Measurements from ENCODE around the gene TLX1. TPM values are rescaled to one million over a fixed set of nuclear protein-coding genes. Genes with fewer than 3 reads are reported as not detected.

Gene TLX1
- total and polyA plus RNA-seq, 7 donors = 0.07 TPM; not detected in 6

DNA sequence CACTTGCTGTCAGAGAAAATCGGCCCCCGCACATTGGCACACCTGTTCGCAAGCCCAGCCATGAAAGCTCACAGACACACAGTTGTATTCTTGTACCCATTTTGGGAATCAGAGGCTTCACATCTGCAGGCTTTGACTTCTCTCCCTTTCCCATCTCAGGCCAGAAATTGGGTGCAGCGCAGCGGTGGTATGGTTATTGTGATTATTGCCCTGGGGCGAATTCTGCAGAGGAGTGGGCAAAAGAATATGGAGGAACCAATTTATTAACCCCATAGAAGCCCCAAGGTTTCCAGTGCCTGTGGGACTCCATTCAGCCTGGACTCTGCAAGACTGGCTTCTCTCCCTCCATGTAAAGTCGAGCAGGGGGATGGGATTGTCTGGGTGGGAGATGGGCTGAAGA, 14.0 kb downstream of the TLX1 start:
- Histone ChIP-seq H3K9me3 (peaks cover 0 to 8% (median 4%) of the 10 kb centered on the region in 4 donors), H3K4me1 (peaks cover 0 to 27% (median 16%) of the 10 kb centered on the region in 4 donors), H3K27ac (no peak overlapping the region), H3K4me3 (no peak overlapping the region), H3K36me3 (no peaks in the 10 kb centered on the region), H3K27me3 (peaks cover 54 to 99% (median 71%) of the 10 kb centered on the region in 3 donors)
- TF ChIP-seq, protein P1, sequence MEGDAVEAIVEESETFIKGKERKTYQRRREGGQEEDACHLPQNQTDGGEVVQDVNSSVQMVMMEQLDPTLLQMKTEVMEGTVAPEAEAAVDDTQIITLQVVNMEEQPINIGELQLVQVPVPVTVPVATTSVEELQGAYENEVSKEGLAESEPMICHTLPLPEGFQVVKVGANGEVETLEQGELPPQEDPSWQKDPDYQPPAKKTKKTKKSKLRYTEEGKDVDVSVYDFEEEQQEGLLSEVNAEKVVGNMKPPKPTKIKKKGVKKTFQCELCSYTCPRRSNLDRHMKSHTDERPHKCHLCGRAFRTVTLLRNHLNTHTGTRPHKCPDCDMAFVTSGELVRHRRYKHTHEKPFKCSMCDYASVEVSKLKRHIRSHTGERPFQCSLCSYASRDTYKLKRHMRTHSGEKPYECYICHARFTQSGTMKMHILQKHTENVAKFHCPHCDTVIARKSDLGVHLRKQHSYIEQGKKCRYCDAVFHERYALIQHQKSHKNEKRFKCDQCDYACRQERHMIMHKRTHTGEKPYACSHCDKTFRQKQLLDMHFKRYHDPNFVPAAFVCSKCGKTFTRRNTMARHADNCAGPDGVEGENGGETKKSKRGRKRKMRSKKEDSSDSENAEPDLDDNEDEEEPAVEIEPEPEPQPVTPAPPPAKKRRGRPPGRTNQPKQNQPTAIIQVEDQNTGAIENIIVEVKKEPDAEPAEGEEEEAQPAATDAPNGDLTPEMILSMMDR (IDR thresholded peaks at IDR 0.05) = no peak
- TF ChIP-seq POLR2A (IDR thresholded peaks at IDR 0.05) (no peak), POLR2AphosphoS5 (IDR thresholded peaks at IDR 0.05) (no peak), EP300 (IDR thresholded peaks at IDR 0.05) (no peak)
- 54 to 59% methylated on average over 7 of the region's 7 CpGs for WGBS, 2 donors
- DNase-seq = no peak
- intact Hi-C loops (cut with DNase I) = no loop called here

DNA sequence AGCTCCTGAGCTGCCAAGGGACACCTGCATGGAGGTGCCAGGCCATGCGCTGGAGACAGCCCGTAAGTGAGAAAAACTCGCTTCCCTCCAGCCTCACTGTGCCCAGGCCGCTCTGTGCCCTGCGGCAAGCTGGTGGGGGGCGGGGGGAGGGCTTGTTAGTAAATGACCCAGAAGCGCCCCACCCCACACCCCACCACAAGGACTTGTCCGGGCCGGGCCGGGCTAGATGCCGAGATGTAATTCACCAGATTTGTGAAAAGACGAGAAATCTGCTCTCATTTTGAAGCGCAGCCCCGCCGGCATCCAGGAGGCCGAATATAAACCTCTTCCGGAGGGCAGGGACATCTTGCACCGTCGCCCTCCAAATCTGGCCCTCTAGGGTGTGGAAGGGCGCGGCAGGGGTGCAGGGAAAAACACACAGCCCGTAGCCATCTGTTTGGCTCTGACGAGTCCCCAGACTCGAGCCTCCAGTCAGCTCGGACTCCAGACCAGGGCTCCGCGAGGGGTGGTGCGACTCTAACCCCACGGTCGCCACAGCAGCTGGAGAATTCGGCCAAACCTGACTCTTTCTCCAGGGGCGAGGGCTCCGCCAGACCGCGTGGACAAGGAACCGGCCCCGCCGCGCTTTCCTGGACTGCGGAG, 14.8 kb downstream of the TLX1 start:
- intact Hi-C loops (cut with DNase I) = no loop called here
- H3K27ac ChIP-seq = no peak overlapping the region

DNA sequence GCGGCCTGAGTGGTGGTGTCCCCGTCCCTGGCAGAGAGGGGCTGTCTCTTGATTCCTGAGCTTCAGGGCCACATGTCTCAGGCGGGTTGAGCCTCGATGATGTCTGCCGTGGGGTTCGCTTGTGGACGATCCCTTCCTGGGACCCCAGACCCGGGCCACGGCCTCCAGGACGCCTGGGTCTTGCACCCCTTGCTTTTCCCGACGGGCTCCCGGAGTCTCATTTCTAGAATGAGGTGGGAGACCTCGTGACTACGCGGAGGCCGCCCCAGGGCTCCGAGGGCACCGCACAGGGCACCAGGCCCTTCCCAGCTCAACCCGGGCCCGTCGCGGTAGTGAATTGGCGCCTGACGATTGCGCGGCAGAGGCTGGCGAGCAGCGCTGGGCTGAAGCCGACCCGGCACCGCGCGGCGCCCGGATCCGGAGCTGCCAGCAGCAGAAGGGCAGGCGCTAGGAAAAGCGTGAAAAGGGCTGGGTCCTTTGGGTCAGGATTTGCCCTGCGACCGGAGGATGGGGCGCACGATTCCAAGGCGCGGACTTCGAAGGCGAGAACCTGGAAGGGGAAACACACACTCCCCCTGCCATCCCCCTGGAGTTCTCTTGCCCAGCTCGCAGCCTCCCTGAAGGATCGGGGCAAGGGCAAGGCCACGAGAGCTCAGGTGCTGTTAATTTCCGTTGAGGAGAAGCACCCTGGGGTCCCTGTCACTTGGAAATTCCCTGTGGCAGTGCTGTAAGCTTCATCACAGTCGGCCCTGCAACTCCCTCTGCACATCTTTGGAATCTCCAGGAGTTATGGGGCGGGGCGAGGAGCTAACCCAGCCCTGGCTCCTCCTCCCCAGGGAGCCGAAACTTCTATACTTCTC, 15.5 kb downstream of the TLX1 start:
- peaks cover 39 to 98% (median 56%) of the 10 kb centered on the region in 3 donors for H3K27me3 ChIP-seq
- DNase-seq = peak; percentile 54
- no peak overlapping the region for H3K27ac ChIP-seq
- H3K9me3 ChIP-seq = peaks cover 0 to 8% (median 4%) of the 10 kb centered on the region in 4 donors
- intact Hi-C loops (cut with DNase I) = no loop called here
- WGBS, 2 donors = 5 to 7% methylated on average over 55 of the region's 55 CpGs
- peaks cover 0 to 22% (median 12%) of the 10 kb centered on the region in 4 donors for H3K4me1 ChIP-seq
- TF ChIP-seq, protein P1 (IDR thresholded peaks at IDR 0.05) = no peak
- no peak for TF ChIP-seq POLR2A (IDR thresholded peaks at IDR 0.05)
- no peak for TF ChIP-seq EP300 (IDR thresholded peaks at IDR 0.05)
- TF ChIP-seq POLR2AphosphoS5 (IDR thresholded peaks at IDR 0.05) = no peak
- no peaks in the 10 kb centered on the region for H3K36me3 ChIP-seq
- no peak overlapping the region for H3K4me3 ChIP-seq

More for the DNA sequence above, 14.8 kb downstream of the TLX1 start:
- Histone ChIP-seq H3K4me1 (peaks cover 0 to 22% (median 12%) of the 10 kb centered on the region in 4 donors), H3K9me3 (peaks cover 0 to 8% (median 4%) of the 10 kb centered on the region in 4 donors), H3K4me3 (no peak overlapping the region), H3K27me3 (peaks cover 47 to 99% (median 64%) of the 10 kb centered on the region in 3 donors), H3K36me3 (no peaks in the 10 kb centered on the region)
- DNase-seq = peak; percentile 41
- TF ChIP-seq, protein P1 (IDR thresholded peaks at IDR 0.05) = no peak
- no peak for TF ChIP-seq POLR2AphosphoS5 (IDR thresholded peaks at IDR 0.05)
- no peak for TF ChIP-seq EP300 (IDR thresholded peaks at IDR 0.05)
- no peak for TF ChIP-seq POLR2A (IDR thresholded peaks at IDR 0.05)
- 10 to 11% methylated on average over 40 of the region's 40 CpGs for WGBS, 2 donors

DNA sequence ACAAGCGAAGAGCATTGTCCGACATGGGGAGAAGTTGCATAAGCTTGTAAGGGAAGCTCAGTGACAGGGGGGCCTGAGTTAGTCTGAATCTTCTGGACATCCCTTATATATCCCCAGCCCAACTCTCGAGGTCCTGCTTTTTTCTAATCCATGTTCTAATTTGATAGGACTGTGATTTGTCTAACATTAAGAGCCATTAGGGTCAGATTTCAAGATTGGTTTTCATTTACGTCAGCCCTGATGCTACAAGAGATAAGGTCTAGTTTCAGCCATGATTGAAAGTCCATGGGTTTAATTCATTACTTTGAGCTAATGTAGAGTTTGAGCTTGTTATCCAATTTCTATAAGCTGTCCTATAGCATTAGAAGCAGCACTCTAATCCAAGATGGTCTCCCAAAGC, 20.3 kb downstream of the TLX1 start:
- TF ChIP-seq EP300 (IDR thresholded peaks at IDR 0.05) (no peak), POLR2AphosphoS5 (IDR thresholded peaks at IDR 0.05) (no peak), POLR2A (IDR thresholded peaks at IDR 0.05) (no peak)
- TF ChIP-seq, protein P1 (IDR thresholded peaks at IDR 0.05) = no peak
- WGBS, 2 donors = 62 to 75% methylated on average over 4 of the region's 4 CpGs
- Histone ChIP-seq H3K4me3 (no peak overlapping the region), H3K36me3 (no peaks in the 10 kb centered on the region), H3K9me3 (peaks cover 0 to 8% (median 4%) of the 10 kb centered on the region in 4 donors), H3K27me3 (peaks cover 11 to 88% (median 12%) of the 10 kb centered on the region in 3 donors), H3K4me1 (peaks cover 0 to 7% (median 5%) of the 10 kb centered on the region in 4 donors), H3K27ac (no peak overlapping the region)
- no peak for DNase-seq
- intact Hi-C loops (cut with DNase I) = no loop called here
